Upper lobe of left lung (tissue), 6 donors: ENCODE results near the gene KRT74. TPM values are rescaled to one million over a fixed set of nuclear protein-coding genes. Genes with fewer than 3 reads are reported as not detected.

Experiments used
- ATAC-seq, 2 donors: fragments of 200-7000 bp; cut with Tn5 transposase; one replicate each; pipeline ENCODE4 v1.9.1; 2022; ENCODE audit warnings: mild to moderate bottlenecking in 2 of 2, moderate library complexity in 2 of 2; ENCODE audit not compliant: low FRiP score in 2 of 2
- DNase-seq, 2 donors: peaks; one replicate each; pipeline ENCODE4 v3.0.0-alpha.2; 2019 to 2020
- H3K27ac ChIP-seq, 4 donors: fragments of 200-600 bp; sonication (generic); one replicate each; pipeline ENCODE4 v1.5.1; 2016 to 2019
- H3K27me3 ChIP-seq, 4 donors: fragments of 200-600 bp; sonication (generic); one replicate each; pipeline ENCODE4 v1.5.1; 2017 to 2019
- H3K36me3 ChIP-seq, 4 donors: fragments of 200-600 bp; sonication (generic); one replicate each; pipeline ENCODE4 v1.5.1; 2016 to 2019
- H3K4me1 ChIP-seq, 4 donors: fragments of 200-600 bp; sonication (generic); one replicate each; pipeline ENCODE4 v1.5.1; 2018 to 2019
- H3K4me3 ChIP-seq, 4 donors: fragments of 200-600 bp; sonication (generic); one replicate each; pipeline ENCODE4 v1.5.1; 2017 to 2019; ENCODE audit warnings: mild to moderate bottlenecking in 2 of 4, moderate library complexity in 1 of 4
- H3K9me3 ChIP-seq, 4 donors: fragments of 200-600 bp; sonication (generic); one replicate each; pipeline ENCODE4 v1.5.1; 2018 to 2019
- CTCF ChIP-seq, 6 experiments: fragments of 450-650 bp in 4 of 6; fragments of 200-600 bp in 2 of 6; sonication (generic) in 2 of 6; IDR thresholded peaks; one replicate each; pipeline ENCODE4 v1.5.1; 2016 to 2019; ENCODE audit warnings: antibody characterized with exemption in 6 of 6
- EP300 ChIP-seq, 4 donors: sonication (generic); formaldehyde crosslinking; IDR thresholded peaks; one replicate each; pipeline ENCODE4 v1.5.1; 2017; ENCODE audit warnings: antibody characterized with exemption in 4 of 4, control low read depth in 2 of 4
- POLR2A ChIP-seq, 4 donors: fragments of 450-650 bp; IDR thresholded peaks; one replicate each; pipeline ENCODE4 v1.5.1; 2016 to 2017; ENCODE audit warnings: antibody characterized with exemption in 4 of 4, mild to moderate bottlenecking in 2 of 4
- POLR2AphosphoS5 ChIP-seq, 2 donors: sonication (generic); formaldehyde crosslinking; IDR thresholded peaks; one replicate each; pipeline ENCODE4 v1.5.1; 2017; ENCODE audit warnings: antibody characterized with exemption in 2 of 2
- WGBS, 2 donors: methylation state at CpG; one replicate each; pipeline ENCODE4 v1.1.5; 2017 to 2018; 5-methylcytosine and 5-hydroxymethylcytosine counted together
- total RNA-seq, 6 donors: library from RNA; depleted of rRNA in 4 of 6; stranded (reverse); fragments of >200 nt in 4 of 6; gene quantifications; one replicate each; pipeline versions ENCODE4 v1.1.0 to v1.2.1, GENCODE V29; 2016 to 2021
- donor health status: DM: no; HTN: no; CAD: no; lungs with moderate emphysema.
- donor health status: DM: no; HTN: yes; CAD: no; lungs with severe emphysema.

KRT74 gene
- total RNA-seq, 6 donors from 2014 or later: not detected

GRCh38 chr12:52580496-52580895 is 6.9 kb upstream of the KRT74 start:
- DNase-seq (no peak), ATAC-seq (no peak)
- Histone ChIP-seq H3K36me3 (no peaks in the 10 kb centered on the region), H3K9me3 (no peaks in the 10 kb centered on the region), H3K27ac (no peak overlapping the region), H3K27me3 (no peaks in the 10 kb centered on the region), H3K4me3 (no peak overlapping the region), H3K4me1 (no peaks in the 10 kb centered on the region)
- no peak for TF ChIP-seq POLR2AphosphoS5 (IDR thresholded peaks at IDR 0.05)
- TF ChIP-seq CTCF (IDR thresholded peaks at IDR 0.05): no peak
- TF ChIP-seq POLR2A (IDR thresholded peaks at IDR 0.05): no peak
- no peak for TF ChIP-seq EP300 (IDR thresholded peaks at IDR 0.05)
- 50 to 65% methylated on average over 1 of the region's 1 CpG for WGBS, 2 donors

GRCh38 chr12:52579468-52580465 is 6.1 kb upstream of the KRT74 start:
- no peak for TF ChIP-seq EP300 (IDR thresholded peaks at IDR 0.05)
- TF ChIP-seq CTCF (IDR thresholded peaks at IDR 0.05): no peak
- TF ChIP-seq POLR2AphosphoS5 (IDR thresholded peaks at IDR 0.05): no peak
- no peak for TF ChIP-seq POLR2A (IDR thresholded peaks at IDR 0.05)
- ATAC-seq (no peak), DNase-seq (no peak)
- WGBS, 2 donors: 69 to 72% methylated on average over 10 of the region's 10 CpGs
- no peaks in the 10 kb centered on the region for H3K27me3 ChIP-seq
- H3K36me3 ChIP-seq: no peaks in the 10 kb centered on the region
- no peak overlapping the region for H3K4me3 ChIP-seq
- no peaks in the 10 kb centered on the region for H3K9me3 ChIP-seq
- H3K27ac ChIP-seq: no peak overlapping the region
- H3K4me1 ChIP-seq: no peaks in the 10 kb centered on the region

DNA sequence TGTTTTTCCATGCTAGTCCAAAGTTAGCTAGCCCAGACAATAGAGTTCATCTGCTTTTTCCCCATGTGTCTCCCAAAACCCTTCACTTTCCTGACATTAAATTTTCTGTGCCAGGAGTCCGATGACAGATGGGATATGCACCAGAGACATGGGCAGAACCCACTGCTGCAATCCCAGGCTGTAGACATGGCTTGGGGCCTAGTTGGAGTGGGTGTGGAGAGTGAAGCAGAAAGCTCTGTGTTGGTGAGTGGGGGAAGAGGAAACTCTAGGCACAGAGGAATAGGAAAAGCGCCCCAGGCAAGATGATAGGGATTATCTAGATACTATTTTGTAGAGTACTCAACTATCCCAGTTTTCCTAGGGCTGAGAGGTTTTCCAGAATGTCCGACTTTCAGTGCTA is 4.8 kb upstream of the KRT74 start:
- Histone ChIP-seq H3K27me3 (no peaks in the 10 kb centered on the region), H3K4me1 (no peaks in the 10 kb centered on the region)
- no peak for ATAC-seq

DNA sequence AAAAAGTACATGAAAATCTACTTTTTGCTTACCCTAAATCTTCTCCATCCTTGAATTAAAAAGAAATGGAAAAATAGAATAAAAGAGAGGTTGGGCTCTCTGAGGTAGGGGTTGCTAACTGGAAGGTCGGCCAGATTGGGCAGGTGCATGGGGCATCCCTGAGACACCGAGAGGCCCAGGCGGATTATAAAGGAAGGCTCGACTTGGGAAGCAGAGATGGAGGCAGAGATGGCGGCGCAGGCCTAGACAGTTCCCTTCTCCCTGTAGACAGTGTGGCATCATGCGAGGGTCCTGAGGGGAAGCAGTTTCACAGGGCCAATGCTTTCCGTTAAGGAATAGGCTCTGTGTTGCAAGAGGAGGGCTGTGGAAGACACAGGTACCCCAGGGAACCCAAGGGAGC is 3.7 kb upstream of the KRT74 start:
- Histone ChIP-seq H3K27ac (no peak overlapping the region), H3K4me3 (no peak overlapping the region), H3K27me3 (no peaks in the 10 kb centered on the region), H3K36me3 (no peaks in the 10 kb centered on the region), H3K9me3 (no peaks in the 10 kb centered on the region), H3K4me1 (no peaks in the 10 kb centered on the region)
- WGBS, 2 donors: 88 to 94% methylated on average over 8 of the region's 8 CpGs
- ATAC-seq: no peak
- no peak for DNase-seq
- TF ChIP-seq POLR2A (IDR thresholded peaks at IDR 0.05) (no peak), EP300 (IDR thresholded peaks at IDR 0.05) (no peak), CTCF (IDR thresholded peaks at IDR 0.05) (no peak), POLR2AphosphoS5 (IDR thresholded peaks at IDR 0.05) (no peak)

More for the DNA sequence above, 4.8 kb upstream of the KRT74 start:
- 80 to 85% methylated on average over 3 of the region's 3 CpGs for WGBS, 2 donors
- Histone ChIP-seq H3K36me3 (no peaks in the 10 kb centered on the region), H3K4me3 (no peak overlapping the region), H3K9me3 (no peaks in the 10 kb centered on the region), H3K27ac (no peak overlapping the region)
- TF ChIP-seq POLR2AphosphoS5 (IDR thresholded peaks at IDR 0.05) (no peak), CTCF (IDR thresholded peaks at IDR 0.05) (no peak), EP300 (IDR thresholded peaks at IDR 0.05) (no peak), POLR2A (IDR thresholded peaks at IDR 0.05) (no peak)
- DNase-seq: no peak
